ENCODE results near the gene MKNK2.

MKNK2 gene

DNA sequence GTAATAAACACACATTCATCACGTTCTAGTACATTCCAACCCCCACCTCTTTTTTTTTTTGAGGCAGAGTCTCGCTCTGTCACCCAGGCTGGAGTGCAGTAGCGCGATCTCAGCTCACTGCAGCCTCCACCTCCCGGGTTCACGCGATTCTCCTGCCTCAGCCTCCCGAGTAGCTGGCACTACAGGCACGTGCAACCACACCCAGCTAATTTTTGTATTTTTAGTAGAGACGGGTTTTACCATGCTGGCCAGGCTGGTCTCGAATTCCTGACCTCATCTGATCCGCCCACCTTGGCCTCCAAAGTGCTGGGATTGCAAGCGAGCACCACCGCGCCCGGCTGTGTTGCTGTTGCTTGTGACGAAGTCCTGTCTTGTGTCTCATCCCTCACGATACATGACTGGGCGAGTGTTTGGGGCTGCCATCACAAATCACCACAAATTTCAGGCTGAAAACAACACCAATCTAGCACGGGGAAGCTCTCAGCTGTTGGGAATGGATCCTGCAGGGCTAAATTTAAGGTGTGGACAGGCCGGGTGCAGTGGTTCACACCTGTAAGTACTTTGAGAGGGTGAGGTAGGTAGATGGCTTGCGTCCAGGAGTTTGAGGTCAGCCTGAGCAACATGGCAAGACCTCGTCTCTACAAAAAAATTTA lies 29.4 kb upstream of the MKNK2 start:
- no peak for DNase-seq (ENCODE audit: low read depth in 1 of 2, low spot score in 1 of 2)

DNA sequence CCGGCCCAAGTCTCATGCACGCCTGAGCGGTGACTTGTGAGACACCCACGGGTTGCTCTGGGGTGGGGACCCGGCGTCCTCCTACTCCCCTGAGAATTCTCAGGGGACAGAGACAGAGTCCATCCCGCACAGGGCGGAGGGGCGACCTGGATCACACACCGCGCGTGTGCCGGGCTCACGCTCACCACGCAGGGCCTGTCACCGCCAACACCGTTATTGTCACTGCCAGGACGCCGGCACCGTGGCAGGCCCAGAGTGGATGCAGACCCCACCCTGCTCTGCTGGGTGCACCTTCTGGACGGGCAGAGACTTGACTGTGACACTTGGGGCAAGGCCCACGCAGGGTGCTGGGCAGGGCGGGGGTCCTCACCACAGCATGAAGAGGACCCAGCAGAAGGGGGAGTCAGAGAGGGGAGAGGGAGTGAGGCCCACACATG lies 28.8 kb upstream of the MKNK2 start:
- no peak for DNase-seq (ENCODE audit: low read depth in 1 of 2, low spot score in 1 of 2)

DNA sequence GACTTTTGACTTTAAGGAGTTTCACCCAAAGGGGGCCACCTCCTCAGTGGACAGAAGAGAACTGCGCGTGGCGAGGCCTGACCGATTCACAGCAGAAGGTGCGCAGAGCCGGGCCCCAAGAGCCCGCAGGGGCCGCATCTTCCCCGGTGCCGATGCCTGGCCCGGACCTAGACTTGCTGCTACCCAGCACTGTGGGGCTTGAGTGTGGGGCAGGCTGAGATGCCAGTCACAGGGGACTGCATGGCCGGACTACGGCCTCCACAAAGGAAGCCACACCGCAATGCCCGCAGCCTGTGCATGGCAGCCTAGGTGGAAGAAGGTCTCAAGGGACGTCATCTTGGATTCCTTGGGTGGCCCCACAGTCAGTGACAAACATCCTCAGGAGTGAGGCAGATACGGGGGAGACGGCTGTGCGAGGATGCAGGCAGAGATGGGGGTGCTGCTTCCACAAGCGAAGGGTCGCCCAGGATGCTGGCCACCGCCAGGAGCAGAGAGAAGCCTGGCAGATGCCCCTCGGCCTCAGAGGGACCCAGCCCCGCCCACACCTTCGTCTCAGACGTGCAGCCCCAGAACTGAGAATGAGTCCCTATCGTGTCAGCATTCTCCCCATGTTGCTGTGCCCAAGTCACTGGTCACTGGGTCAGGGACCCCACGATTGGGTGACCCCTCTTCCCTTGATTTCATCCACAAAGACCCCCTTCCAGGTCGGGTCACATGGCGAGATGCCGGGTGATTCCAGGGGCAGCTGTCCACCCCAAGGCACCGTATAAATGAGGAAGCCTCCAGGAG lies 28.2 kb upstream of the MKNK2 start:
- DNase-seq (ENCODE audit: low read depth in 1 of 2, low spot score in 1 of 2) = no peak

DNA sequence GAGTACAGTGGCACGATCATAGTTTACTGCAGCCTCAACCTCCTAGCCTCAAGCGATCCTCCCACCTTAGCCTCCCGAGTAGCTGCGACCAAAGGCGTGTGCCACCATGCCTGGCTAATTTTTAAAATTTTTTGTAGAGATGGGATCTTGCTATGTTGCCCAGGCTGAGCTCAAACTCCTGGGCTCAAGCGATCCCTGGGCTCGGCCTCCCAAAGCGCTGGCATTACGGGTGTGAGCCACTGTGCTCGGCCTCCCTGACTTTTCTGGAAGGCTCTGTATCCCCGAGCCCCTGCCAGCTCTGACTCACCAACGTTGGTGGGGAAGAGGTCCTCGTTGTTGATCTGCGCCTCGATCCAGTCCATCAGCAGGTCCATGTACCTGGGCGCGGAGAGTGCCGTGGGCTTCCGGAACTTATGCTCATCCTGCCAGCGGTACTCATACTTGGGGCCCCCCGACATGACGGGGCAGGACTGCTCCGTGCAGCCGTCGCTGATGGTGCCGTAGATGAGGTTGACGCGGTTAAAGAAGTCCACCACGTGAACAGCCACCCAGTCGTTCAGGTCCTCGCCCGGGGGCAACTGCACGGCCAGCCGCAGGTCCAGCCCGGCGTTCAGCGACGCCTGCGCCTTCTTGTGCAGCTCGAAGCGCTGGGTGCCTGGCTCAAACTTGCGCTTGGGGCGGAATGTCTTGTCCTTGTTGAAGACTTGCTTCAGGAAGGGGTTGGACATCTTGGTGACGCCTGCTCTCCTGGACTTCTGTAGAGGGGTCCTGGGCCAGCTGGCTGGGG lies 27.0 kb upstream of the MKNK2 start:
- no peak for DNase-seq (ENCODE audit: low read depth in 1 of 2, low spot score in 1 of 2)

DNA sequence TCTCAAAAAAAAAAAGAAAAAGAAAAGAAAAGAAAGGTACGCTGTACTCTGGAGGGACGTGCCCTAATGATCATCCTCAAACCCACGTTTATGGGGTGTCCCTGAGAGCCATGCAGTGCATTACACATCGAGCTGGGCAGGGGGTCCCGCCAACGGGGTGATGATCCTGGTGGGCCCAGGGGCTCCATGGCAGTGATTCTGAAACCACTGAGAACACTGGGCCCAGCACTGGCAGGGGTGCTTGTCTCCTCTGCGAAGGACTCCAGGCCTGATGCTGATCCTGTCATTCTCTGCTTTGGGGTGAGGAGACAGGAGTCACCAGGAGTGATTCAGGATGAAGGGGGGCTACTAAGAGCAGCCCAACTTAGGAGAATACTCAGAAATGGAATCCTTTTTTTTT lies 26.4 kb upstream of the MKNK2 start:
- DNase-seq (ENCODE audit: low read depth in 1 of 2, low spot score in 1 of 2) = no peak

DNA sequence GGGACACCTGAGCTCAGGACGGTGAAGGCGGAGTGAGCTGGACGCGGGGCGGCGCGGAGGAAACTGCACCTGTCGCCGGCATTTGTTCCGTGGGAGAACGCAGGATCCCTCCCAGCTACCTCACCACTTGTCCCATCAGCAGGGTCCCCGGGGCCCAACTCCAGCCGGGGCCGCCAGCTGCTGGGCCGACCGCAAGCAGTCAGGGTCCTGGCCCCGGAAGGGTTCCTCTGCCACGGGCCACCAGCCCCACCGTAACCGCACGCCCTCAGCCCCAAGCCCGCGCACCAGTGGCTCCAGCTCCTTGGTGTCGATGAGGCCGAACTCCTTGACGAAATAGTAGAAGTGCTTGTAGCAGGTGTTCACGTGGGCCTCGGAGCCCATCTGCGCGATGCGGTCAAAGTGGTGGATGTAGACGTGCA lies 25.5 kb upstream of the MKNK2 start:
- no peak for DNase-seq (ENCODE audit: low read depth in 1 of 2, low spot score in 1 of 2)

DNA sequence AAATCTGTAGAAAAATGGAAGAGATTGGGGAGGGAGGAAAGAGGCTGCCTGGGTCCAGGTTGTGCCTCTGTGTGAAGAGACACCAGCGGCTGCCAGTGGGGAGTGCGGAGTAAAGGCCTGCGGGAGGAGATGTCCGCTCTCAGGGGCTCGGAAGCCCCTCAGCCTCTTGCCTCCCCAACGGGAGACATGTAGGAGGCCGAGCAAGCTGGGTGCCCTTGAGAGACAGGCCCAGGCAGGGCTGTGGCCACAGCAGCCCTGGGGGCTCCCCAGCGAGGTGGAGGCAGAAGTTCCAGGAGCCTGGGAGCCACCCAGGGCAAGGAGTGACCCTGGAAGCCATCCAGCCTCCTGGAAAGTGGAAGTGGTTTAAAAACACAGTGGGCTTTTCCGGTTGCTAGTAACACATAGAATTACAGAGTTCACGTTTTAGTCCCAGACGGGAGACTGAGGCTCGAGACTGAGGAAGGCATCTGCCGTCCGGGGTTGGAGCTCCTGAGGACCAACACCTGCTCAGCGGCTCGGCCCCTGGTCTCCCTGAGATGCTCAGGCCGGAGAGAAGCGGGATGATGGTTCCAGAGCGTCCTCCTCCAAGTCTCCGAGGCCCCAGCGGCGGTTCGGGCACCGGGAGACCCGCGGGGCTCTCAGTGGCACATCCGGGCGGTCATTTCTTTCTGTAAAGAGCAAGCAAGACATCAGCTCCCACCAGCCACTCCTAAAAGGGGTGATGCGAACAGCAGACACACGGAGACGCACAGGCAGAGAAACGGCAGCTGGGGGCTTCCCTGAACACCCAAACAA lies 21.9 kb upstream of the MKNK2 start:
- no peak for DNase-seq (ENCODE audit: low read depth in 1 of 2, low spot score in 1 of 2)

DNA sequence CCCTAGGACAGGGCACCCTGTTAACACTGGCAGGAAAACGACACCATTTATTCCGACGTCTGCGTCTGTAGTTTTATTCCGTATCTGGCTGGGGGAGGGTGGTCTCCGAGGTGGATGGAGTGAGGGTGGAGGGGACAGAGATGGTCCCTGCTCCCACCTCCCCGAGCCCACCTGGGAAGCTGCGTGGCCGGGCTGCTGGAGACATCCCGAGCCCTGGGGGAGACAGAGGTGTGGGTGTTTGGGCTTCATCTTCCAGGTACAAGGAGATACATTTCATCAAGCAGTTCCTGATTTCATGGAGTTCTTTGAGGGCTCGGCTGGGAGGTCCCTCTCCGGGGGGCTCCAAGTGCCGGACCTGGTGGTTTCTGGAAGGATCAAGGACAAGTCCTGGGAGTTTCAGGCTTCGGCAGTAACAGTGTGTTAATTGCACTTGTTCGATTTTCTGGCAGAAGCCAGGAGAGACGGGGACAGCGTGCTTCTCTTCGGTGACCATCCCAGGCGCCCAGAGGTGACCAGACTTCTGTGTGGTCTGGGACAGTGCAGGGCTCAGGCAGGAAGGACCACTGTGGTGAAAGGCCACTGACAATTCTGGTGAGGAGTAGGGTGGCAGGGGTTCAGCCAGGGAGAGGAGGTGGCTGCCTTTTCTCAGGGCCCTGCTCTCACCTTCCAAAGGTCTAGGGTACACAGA lies 20.1 kb upstream of the MKNK2 start:
- DNase-seq (ENCODE audit: low read depth in 1 of 2, low spot score in 1 of 2) = no peak

DNA sequence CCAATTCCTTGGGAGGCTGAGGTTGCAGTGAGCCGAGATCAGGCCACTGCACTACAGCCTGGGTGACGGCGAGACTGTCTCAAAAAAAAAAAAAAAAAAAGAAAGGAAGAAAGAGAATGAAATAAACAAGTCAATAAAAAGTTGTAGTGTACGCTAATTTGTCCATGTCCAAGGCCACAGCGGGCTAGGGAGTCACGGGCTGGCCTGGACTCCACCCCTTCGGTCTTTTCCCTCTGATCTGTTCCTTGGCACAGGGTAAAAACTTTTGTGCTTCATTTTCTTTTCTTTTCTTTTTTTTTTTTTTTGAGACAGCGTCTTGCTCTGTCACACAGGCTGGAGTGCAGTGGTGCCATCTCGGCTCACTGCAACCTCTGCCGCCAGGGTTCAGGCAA lies 19.4 kb upstream of the MKNK2 start:
- DNase-seq (ENCODE audit: low read depth in 1 of 2, low spot score in 1 of 2) = no peak

DNA sequence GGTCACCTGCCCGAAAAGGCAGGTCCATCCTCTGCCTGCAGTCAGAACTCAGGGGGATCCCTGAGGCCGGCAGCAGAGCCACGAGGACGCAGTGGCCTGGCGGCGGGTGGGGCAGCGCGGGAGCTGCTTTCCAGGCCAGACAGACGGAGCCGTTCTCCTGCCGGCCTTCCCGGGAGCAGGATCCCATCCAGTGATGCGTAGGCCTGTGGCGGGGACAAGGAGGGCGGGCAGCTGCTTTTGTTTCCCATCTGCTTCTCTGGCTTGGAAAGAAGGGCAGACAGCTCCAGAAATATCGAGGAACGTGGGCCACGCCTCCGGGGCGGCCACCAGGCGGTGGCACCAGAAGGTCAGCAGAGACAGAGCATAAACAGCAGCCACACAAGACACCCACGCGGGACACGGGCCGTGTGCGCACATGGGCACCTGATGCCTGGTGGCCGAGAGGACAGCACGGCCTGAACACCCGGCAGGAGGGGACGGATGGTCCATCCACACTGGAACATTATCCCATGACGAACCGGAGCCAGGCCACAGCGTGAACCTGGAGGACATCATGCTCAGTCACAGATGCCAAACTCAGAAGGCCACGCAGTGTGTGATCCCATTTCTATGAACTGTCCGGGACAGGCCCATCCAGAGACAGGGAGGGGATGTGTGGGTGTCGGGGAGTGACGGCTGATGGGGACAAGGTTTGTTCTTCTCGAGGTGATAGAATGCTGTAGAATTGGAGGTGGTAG lies 13.9 kb upstream of the MKNK2 start:
- DNase-seq (ENCODE audit: low read depth in 1 of 2, low spot score in 1 of 2) = no peak

DNA sequence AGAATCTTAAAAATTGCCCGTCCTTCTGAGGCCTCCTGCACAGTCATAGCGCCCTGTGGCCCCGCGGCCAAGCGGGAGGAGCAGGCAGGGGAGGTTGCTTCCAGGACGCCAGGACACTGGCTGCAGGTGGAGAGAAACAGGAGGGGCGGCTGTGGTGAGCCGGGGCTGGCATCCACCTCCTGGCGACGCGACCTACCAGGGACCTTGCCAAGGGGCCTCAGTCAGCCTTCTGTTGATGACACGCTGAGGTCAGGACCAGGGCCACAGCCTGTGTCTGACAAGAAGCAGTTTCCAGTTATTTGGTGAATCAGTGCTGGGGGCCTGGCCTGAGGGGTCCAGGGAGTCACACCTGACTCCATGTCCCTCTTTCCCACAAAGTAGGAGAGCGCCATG lies 13.3 kb upstream of the MKNK2 start:
- no peak for DNase-seq (ENCODE audit: low read depth in 1 of 2, low spot score in 1 of 2)

DNA sequence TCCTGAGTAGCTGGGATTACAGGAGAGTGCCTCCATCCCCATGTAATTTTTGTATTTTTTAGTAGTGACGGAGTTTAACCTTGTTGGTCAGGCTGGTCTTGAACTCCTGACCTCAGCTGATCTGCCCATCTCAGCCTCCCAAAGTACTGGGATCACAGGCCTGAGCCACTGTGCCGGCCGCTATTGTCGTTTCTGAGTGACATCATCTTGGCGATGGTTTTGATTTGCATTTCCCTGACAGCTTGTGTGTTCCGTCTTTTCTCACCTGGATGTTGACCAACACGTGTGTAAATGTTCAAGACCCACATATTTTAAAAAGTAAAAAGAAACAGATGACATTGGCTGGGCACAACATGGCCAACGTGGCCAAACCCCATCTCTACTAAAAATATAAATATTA lies 12.8 kb upstream of the MKNK2 start:
- no peak for DNase-seq (ENCODE audit: low read depth in 1 of 2, low spot score in 1 of 2)

DNA sequence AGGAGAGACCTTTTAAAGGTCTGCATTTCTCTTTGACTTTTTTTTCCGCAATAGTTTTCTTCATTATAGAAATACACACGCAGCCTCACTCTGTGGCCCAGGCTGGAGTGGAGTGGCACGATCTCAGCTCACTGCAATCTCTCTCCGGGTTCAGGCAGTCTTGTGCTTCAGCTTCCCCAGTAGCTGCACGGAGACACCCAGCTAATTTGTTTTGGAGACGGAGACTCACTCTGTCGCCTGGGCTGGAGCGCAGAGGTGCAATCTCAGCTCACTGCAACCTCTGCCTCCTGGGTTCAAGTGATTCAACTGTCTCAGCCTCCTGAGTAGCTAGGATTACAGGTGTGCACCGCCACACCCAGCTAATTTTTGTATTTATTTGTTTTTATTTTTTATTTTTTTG lies 11.7 kb upstream of the MKNK2 start:
- DNase-seq (ENCODE audit: low read depth in 1 of 2, low spot score in 1 of 2) = no peak

DNA sequence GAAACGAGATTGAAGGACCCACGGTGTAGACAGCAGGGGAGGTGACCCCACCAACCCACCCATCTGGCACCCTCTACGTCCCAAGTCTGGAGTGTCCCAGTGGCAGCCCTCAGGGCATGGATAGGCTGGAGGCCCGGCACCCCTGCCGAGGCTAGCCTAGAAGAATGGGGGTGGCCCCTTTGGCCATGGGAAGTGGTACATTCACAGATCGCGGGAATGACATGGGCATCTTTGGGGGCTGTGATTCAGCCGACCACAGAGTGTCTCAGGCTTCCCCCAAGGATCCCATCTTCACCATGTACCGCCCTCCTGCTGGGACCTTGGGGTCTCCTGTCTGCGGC lies 11.3 kb upstream of the MKNK2 start:
- no peak for DNase-seq (ENCODE audit: low read depth in 1 of 2, low spot score in 1 of 2)

DNA sequence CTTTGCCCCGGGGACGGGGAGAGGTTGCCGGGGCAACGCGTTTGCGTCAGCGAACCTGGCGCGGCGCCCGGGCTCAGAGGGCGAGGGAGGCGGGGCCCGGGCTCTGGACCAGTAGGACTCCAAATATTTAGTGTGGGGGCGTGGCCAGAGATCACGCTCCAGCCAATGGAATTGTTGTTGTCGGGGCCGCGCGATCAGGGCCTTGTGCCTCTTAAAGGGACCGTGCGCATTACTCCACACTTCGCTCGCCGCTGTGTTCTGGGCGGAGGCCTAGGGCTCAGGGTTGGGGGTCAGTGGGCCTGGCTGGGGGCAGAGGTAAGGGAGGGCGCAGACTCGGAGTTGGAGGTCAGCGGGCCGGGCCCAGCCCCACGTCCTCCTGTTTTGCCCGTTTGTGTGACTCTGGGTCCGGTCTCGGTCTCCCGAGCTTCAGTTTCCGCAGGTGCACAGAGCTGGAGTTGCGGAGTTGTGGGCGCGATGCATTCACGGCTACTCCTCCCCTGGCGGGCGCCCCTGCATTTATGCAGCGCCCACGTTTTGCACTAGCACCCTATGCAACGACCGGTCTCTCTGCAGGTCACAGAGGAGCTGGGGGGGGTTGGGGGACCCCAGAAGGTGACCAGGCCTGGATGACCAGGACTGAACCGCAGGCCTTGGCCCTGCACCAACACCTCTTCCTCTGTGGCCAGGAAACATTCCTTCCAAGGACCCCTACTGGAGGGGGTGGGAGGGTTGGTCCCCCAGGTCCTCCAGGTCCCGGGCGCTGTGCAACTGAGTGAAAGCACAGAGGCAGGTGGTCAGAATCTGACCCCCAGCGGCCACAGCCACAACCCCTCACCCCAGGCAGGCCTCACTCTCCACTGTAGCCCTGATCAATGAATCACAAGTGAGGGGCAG lies 10.7 kb upstream of the MKNK2 start:
- peak; percentile 99 to 100 for DNase-seq (ENCODE audit: low read depth in 1 of 2, low spot score in 1 of 2)

DNA sequence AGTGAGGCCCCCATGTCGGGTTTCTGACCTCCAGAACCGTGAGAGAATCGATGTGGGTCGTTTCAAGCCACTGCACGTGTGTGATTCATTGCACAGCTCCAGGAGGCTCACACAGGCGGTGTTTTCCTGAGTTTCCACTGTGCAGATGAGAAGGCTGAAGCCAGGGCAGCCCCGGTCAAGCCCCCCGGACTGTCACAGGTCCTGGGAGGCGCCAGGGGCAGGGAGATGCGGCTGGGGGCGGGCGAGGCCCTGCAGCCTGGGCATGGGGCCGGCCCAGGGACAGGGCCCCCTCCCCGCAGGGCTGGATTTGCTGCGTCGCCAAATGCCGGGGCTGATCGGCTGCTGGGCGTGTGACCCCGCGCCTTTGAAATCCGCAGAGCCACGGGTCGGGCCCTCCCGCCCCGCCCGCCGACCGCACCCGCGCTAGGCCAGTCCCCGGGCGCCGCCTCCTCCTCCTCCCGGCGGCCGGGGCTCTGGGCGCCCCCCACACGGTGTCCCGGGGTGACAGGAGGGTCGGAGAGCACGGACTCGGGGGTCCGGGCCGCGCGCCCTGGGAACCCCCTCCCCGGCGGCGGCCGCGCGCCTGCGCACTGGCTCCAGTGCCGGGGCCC lies 9.9 kb upstream of the MKNK2 start:
- peak in 1 of 2 donors; percentile 28 for DNase-seq (ENCODE audit: low read depth in 1 of 2, low spot score in 1 of 2)

DNA sequence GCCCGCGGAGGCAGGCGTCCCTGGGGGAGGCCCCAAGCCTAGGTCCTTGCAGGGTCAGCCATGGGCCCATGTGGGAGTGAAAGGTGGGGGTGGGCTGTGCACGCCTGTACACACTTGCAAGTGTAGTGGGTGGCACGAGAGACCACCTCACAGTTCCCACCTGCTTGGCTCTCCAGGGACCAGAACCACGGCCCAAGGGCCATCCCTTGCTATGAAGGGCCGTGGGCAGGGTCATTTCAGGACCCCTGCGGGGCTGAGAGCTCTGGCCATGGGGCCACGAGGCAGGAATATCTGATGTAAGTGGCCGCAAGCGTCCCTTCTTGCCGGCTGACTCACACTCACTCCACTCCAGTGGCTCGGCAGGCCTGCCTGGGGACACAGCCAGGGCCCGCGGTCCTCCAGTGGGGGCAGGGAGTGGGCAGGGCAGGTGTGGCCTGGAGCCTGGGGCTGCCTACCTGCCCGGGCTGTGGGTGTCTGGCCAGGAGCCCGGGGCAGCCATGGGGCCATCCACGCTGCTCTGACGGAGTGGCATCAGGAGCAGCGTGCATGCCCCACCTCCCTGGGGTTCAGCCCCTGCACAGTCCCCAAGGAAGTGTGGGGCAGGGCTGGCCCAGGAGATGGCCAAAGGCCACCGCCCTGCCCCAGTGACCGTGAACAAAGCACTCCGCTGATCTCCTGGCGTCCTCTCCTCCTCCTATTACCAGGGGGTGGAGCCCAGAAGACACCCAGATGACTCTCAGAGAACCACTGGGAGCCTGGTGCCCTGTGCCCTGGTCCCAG lies 8.6 kb upstream of the MKNK2 start:
- no peak for DNase-seq (ENCODE audit: low read depth in 1 of 2, low spot score in 1 of 2)

Data from activated T-helper 1 cell treated with anti-CD3 and anti-CD28 coated beads, Interleukin-2, amount 50 U/mL, for 16 hours (primary cell).